COLO668 (cell line): ENCODE data around the gene TSPAN18.
A peak's percentile ranks its signal among the peaks of the same experiment; 100 is the strongest.

Experiments
- DNase-seq: peaks from one replicate; lab custom pipeline; 2025; ENCODE audit not compliant: unreplicated experiment; lab: John Stamatoyannopoulos, UW

The TSPAN18 gene

GRCh38 chr11:44950625-44951476 is 224.1 kb downstream of the TSPAN18 start, which contains the start of gene TP53I11:
Gene TP53I11, minus strand, starts transcription at chr11:44950883. Its CDS starts 12,548 bp downstream, at chr11:44938335.
- peak; percentile 86 for DNase-seq

GRCh38 chr11:44952082-44952481 is 225.3 kb downstream of the TSPAN18 start:
- DNase-seq = no peak

GRCh38 chr11:44952500-44953260 is 225.9 kb downstream of the TSPAN18 start:
- no peak for DNase-seq

DNA sequence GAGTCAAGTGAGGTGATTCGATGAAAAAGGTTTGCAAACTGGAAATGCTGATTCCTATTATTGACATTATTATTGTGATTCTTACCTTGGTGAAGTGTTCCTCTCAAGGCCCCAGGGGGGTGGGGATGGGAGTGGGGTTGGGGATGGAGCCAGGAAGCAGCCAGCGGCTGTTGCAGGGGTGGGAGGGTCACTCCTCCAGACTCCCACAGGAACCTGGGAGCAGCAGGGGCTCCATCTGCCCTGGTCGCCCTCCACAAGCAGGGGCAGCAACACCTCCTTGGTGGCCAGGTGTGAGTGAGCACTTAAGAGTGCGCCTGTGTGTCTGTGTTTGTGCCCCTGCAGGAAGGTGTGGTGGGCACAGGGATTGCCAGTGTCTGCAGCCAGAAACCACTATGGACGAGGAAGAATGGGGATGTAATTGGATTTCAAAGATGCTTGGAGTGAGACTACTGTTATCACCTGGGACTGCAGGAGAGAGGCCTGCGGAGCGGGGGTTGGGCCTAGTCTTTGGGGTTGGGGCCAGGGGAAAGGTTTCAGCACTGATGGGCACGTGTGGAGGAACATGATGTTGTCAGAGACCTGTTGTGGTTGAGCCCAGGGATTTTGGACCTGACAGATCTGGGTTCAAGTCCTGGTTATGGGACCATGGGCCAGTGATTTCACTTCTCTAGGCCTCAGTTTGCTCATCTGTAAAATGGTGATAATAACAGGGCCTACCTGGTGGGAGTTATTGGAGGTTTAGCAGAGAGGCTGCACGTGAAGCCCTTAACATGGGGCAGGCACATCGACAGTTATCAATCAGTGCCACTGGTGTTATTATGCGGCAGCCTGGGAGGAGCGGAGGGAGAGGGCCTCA is 227.5 kb downstream of the TSPAN18 start:
- DNase-seq = no peak

DNA sequence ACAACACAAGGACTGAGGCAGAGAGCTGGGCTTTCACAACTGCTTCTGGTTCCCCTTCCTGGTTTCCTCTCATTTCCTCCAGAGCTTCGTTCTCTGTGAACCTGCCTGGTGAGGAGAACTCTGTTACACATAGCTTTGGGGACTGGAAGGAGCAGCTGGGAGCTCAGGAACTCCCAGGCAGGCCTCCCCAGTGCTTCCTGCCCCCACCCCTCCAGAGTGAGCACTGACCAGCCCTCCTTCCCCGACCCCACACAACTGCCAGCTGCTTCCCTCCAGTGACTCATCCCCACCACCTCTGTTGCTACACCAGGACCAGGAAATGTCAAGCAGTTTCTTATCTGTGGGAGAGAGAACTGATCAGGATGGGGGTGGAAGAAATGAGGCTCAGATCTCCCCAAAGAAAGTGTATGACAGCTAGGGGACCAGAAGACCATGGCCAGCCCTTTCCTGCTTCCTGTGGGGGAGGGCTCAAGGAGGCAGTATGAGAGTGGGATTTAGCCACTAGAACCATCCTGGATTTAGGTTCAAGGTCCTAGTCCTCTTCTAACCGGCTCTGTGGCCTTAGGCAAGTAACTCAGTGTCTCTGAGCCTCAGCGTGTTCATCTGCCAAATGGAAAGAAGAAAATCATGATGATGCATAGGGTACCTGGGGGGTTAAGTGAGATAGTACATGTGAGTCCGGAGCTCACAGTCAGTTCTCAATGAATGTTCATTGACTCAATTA is 228.4 kb downstream of the TSPAN18 start:
- DNase-seq = peak; percentile 81

GRCh38 chr11:44957040-44957515 is 230.3 kb downstream of the TSPAN18 start:
- DNase-seq = no peak

DNA sequence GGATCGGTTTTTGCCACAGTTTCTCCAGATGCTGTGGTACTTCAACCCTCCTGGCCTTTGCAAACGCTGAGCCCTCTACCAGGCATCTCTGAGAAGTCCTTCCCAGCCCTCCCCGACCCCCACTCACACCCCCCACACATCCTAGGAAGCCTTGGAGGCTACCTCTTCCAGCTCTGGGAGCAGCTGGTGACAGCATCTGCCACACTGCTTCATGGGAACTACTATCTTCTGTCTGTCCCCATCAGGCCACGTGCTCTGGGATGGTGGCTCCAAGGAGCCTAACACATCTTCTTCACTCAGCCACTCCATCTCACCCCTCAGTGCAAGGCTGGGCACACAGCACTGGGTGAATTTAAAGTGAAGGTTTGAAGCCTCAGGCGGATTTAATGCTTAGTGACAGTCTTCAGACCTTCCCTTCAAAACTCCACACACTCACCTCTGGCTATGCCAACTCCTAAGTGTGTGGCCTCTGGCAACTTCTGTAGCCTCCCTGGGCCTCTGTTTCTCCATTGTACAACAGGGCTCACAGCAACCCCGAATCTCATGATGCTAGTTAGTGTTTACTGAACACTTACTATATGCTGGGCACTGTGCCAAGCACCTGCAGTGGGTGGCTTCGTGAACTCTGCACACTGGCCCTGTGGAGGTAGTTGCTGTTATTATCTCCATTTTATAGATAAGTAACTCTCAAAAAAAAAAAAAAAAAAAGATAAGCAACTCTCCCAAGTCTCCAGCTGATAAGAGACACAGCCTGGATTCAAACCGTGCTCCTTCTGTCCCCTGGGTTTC is 231.2 kb downstream of the TSPAN18 start:
- peak; percentile 42 for DNase-seq

- no peak for DNase-seq
Observed at GRCh38 chr11:44959064-44959463, 232.3 kb downstream of the TSPAN18 start.

DNA sequence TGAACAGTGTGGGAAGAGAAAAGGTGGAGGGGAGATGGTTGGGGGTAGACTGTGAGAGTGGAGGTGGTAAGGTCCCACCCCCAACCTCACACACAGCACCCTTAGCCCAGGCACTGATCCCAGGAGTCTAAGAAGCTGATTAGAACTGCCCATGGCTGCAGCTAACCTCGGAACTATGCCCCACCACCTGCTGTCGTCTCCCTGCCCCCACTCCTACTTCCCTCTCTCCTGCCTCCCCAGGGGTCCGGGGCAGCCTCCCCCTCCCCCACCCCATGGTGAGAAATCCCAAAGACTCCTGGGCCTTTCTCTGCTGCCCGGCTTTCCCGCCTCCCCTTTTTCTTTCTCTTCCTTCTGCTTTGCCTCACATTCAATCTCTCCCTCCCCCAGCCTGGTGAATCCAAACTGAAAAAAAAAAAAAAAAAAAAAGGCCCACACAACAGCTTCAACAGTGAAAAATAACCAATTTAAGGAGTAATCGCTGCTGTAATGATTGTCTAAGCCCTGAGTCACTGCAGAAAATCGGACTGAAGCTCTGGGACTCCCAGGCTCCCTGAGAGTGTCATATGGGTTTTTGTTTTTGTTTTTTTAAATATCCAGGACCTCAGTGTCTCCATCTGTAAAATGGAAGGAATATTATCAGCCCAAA is 233.6 kb downstream of the TSPAN18 start:
- DNase-seq = no peak

DNA sequence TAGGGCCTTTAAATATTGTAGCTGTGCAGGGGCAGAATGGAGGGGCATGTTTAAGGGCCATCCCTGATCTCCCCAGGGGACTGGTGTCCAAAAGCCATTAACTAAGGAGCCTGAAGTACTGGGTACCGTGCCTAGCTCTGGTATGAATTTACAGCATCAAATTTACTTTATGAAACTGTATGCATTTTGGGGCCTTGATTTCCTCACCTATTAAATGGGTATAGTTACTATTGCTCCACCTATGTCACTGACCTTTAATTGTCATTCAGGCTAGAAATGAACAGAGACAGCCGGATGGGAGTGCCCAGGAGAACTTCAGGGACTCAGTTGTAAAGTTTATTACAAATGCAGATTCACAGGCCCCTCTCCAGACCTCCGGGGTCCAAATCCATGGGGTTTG is 235.7 kb downstream of the TSPAN18 start:
- DNase-seq = no peak

- DNase-seq = no peak
Observed at GRCh38 chr11:44963136-44963535, 236.4 kb downstream of the TSPAN18 start.

DNA sequence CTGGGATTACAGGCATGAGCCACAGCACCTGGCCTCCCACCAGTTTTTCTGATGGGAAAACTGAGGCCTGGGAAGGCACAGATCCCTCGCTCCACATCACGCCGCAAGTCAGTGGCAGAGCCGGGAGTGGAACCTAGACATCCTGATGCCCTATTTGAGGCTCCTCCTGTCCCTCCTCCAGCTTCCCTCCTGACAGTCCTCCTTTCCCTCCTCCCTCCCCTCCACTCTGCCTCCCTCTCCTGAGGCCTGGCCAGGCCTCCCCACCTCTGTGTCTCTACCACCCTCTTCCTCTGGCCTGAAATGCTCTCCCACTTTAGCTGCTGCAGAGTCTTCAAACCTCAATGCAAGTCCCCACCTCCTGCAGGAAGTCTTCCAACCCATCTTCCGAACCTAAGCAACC is 237.2 kb downstream of the TSPAN18 start:
- no peak for DNase-seq

GRCh38 chr11:44964526-44965209 is 237.9 kb downstream of the TSPAN18 start:
- peak; percentile 41 for DNase-seq

- DNase-seq = no peak
Observed at GRCh38 chr11:44966694-44967093, 239.9 kb downstream of the TSPAN18 start.

DNA sequence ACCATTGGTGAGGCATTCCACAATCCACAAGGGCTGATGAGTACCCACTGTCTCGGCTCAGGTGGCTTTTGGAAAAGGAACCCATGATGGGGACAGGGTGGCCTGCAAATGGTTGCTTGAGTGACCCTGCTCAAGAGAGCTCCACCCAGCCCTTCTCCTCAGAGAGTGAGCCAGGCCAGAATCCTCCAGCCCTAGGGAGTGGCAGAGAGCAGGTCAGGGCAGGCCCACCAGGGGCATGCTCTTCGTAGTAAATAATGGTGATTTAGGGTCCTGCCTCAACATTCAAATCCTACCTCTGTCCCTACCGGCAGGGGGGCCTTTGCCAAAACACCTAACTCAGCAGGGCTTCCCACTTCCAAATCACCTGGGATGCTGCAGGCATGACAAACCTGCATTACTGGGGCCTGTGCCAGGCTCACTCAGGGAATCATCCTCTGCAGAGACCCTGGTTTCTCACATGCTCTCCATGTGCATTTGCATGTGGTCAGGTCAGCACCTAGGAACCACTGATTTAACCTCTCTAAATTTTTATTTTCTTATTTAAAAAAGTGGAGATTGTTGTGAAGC is 241.3 kb downstream of the TSPAN18 start:
- no peak for DNase-seq

- DNase-seq = no peak
Observed at GRCh38 chr11:44968510-44968909, 241.7 kb downstream of the TSPAN18 start.

DNA sequence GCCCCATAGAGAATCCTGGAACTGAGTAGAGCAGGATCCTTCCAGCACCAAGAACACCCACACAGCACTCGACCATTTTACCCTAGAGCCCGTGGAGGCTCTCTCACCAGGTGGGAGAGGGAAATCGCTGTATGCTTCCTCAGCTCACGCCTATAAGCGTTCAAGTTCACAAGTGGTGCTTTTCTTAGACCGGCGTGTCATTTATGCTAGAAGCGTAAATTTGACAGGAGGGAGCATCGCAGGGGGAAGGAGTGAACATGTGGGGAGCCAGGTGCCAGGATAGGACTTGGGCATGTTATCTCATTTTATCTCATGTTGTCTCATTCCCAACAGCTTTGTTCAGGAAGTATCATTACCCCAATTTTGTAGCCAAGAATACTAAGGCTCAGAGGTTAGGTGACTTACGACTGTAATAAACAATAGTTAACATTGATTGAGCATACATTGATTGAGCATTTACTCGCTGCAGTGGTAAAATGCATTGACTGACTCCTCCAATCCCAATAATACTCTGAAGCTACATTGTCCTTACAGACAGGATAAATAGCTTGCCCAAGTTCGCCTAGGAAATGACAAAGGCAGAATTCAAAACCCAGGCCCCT is 243.0 kb downstream of the TSPAN18 start:
- DNase-seq = no peak

- DNase-seq = no peak
Observed at GRCh38 chr11:44970293-44970692, 243.5 kb downstream of the TSPAN18 start.
